Measurements from ENCODE around the gene CELF2. TPM values are rescaled to one million over a fixed set of nuclear protein-coding genes. Genes with fewer than 3 reads are reported as not detected.

CELF2 gene
- total and polyA plus RNA-seq, 2 experiments from 2014 or later, result 16.6 to 26.9 TPM

DNA sequence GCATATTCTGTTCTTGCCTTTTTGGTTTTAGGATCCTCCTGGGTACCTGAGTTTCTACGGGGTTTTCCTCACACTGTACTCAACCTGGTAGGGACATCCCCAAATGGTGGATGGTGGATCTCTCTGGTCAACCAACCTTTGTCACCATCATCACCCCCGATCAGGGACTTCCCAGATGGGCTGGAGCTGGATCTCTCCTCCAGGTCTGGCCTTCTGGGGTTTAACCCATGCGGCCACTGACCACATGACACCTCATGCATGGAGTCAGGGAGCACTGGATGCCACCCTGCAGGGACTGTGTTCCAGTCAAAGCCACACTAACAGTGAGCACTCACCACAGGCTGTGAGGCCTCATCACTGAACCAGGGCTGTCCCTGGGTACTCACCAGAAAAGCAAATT, 80.0 kb downstream of the CELF2 start:
- H3K27ac ChIP-seq, result no peak overlapping the region
- H4K20me1 ChIP-seq (ENCODE audit: insufficient read depth, poor library complexity, severe bottlenecking), result no peaks in the 10 kb centered on the region
- no peaks in the 10 kb centered on the region for H3K4me1 ChIP-seq (ENCODE audit: insufficient read depth)
- no peak overlapping the region for H3K4me2 ChIP-seq
- H3K9me3 ChIP-seq (ENCODE audit: low read depth), result no peaks in the 10 kb centered on the region
- H3K4me3 ChIP-seq, result no peak overlapping the region
- no peaks in the 10 kb centered on the region for H3K36me3 ChIP-seq (replicated peaks; ENCODE audit: insufficient read depth, low read depth)
- H3K9me2 ChIP-seq (replicated peaks; ENCODE audit: insufficient read depth), result no peaks in the 10 kb centered on the region
- TF ChIP-seq, protein P1, sequence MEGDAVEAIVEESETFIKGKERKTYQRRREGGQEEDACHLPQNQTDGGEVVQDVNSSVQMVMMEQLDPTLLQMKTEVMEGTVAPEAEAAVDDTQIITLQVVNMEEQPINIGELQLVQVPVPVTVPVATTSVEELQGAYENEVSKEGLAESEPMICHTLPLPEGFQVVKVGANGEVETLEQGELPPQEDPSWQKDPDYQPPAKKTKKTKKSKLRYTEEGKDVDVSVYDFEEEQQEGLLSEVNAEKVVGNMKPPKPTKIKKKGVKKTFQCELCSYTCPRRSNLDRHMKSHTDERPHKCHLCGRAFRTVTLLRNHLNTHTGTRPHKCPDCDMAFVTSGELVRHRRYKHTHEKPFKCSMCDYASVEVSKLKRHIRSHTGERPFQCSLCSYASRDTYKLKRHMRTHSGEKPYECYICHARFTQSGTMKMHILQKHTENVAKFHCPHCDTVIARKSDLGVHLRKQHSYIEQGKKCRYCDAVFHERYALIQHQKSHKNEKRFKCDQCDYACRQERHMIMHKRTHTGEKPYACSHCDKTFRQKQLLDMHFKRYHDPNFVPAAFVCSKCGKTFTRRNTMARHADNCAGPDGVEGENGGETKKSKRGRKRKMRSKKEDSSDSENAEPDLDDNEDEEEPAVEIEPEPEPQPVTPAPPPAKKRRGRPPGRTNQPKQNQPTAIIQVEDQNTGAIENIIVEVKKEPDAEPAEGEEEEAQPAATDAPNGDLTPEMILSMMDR (IDR thresholded peaks at IDR 0.05; ENCODE audit: poor library complexity), result no peak
- TF ChIP-seq EZH2 (IDR thresholded peaks at IDR 0.05; ENCODE audit: borderline replicate concordance) (no peak), EZH2phosphoT487 (IDR thresholded peaks at IDR 0.05; ENCODE audit: low read depth, severe bottlenecking, unreplicated experiment) (no peak)
- H2AFZ ChIP-seq, result no peak overlapping the region
- 96% methylated on average over 3 of the region's 3 CpGs for WGBS (ENCODE audit: low lambda C conversion rate, missing lambda C conversion rate)
- H3K27me3 ChIP-seq, result no peaks in the 10 kb centered on the region
- no peaks in the 10 kb centered on the region for H3K79me2 ChIP-seq
- no peak for DNase-seq (ENCODE audit: low spot score)

DNA sequence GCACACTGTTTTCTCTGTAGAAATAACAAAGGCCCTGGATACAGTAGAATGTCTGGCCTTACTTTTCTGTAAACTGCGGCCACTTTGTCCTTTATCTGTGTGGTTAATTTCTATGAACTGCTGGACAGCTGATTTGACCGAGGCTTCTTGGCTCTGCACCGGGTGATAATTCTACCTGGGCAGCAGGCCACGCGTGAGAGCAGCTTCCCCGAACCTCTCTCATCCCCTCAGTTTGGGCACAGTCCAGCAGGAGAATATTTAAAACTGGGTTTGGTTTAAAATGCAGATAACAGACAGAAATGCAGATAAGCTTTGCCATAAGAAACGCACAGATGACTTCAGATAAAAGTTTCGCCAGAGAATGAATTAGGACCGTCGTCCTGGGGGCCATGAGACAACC, 81.0 kb downstream of the CELF2 start:
- no peaks in the 10 kb centered on the region for H3K36me3 ChIP-seq (replicated peaks; ENCODE audit: insufficient read depth, low read depth)
- WGBS (ENCODE audit: low lambda C conversion rate, missing lambda C conversion rate), result 69% methylated on average over 10 of the region's 10 CpGs
- no peaks in the 10 kb centered on the region for H4K20me1 ChIP-seq (ENCODE audit: insufficient read depth, poor library complexity, severe bottlenecking)
- no peaks in the 10 kb centered on the region for H3K79me2 ChIP-seq
- no peak overlapping the region for H2AFZ ChIP-seq
- H3K4me3 ChIP-seq, result no peak overlapping the region
- DNase-seq (ENCODE audit: low spot score), result no peak
- H3K27me3 ChIP-seq, result no peaks in the 10 kb centered on the region
- no peak overlapping the region for H3K27ac ChIP-seq
- TF ChIP-seq EZH2 (IDR thresholded peaks at IDR 0.05; ENCODE audit: borderline replicate concordance), result no peak
- no peak for TF ChIP-seq EZH2phosphoT487 (IDR thresholded peaks at IDR 0.05; ENCODE audit: low read depth, severe bottlenecking, unreplicated experiment)
- TF ChIP-seq, protein P1 (IDR thresholded peaks at IDR 0.05; ENCODE audit: poor library complexity), result no peak
- no peak overlapping the region for H3K4me2 ChIP-seq
- H3K9me3 ChIP-seq (ENCODE audit: low read depth), result no peaks in the 10 kb centered on the region
- H3K9me2 ChIP-seq (replicated peaks; ENCODE audit: insufficient read depth), result no peaks in the 10 kb centered on the region
- no peaks in the 10 kb centered on the region for H3K4me1 ChIP-seq (ENCODE audit: insufficient read depth)

DNA sequence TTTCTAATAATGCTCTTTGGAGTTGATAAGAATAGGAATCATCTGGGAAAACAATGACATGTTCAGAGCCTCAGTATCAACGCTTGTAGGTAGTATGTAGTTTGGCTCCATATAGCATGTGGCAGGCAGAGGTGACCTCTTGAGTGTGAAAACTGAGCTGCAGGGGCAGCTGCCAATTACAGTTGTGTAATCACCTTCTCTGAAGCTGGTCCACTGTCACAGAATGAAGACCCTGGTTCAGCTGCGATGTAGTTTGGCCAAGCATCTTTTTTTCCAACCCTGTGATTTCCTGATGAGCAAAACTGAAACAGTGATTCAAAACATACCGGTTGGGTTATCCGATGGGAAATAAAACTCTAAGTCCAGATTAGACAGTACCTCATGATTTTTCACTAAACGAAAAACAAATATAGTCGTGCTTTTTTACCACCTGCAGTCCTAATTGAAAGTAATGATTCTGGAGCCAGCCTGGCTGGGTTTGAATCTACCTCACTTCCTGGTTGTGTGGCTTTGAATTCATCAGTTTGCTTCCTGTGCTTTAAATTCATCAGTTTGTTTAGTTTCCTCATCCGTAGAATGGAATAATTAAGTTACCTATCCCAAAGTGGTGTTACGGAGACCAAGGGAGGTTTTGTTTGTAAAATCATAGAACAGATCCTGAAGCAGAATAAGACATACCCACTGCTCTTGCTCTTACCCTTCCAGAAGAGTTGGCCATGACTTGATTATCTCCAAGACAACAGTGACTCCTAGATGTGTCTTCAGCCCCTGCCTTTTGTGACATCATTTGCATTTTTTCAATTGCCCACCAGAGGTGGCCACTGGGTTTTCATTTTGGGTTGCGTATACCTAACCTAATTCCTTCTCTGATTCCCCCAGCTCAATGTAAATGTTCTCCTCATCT, 87.4 kb downstream of the CELF2 start:
- Histone ChIP-seq H3K4me2 (no peak overlapping the region), H3K4me3 (no peak overlapping the region), H3K4me1 (ENCODE audit: insufficient read depth) (no peaks in the 10 kb centered on the region), H3K27ac (no peak overlapping the region), H4K20me1 (ENCODE audit: insufficient read depth, poor library complexity, severe bottlenecking) (no peaks in the 10 kb centered on the region), H2AFZ (no peak overlapping the region), H3K9me3 (ENCODE audit: low read depth) (no peaks in the 10 kb centered on the region), H3K79me2 (no peaks in the 10 kb centered on the region), H3K27me3 (no peaks in the 10 kb centered on the region), H3K36me3 (replicated peaks; ENCODE audit: insufficient read depth, low read depth) (no peaks in the 10 kb centered on the region), H3K9me2 (replicated peaks; ENCODE audit: insufficient read depth) (no peaks in the 10 kb centered on the region)
- DNase-seq (ENCODE audit: low spot score), result no peak
- TF ChIP-seq EZH2phosphoT487 (IDR thresholded peaks at IDR 0.05; ENCODE audit: low read depth, severe bottlenecking, unreplicated experiment), result no peak
- TF ChIP-seq, protein P1 (IDR thresholded peaks at IDR 0.05; ENCODE audit: poor library complexity), result no peak
- no peak for TF ChIP-seq EZH2 (IDR thresholded peaks at IDR 0.05; ENCODE audit: borderline replicate concordance)
- WGBS (ENCODE audit: low lambda C conversion rate, missing lambda C conversion rate), result 92% methylated on average over 9 of the region's 9 CpGs

Measured in hepatocyte (in vitro differentiated cells).